SK-N-SH treated with all-trans-retinoic acid at 6 μM for 48 hours (cell line): ENCODE measurements around the gene TLR7.

ENCODE experiments used
- ATAC-seq: fragments of 200-7000 bp; cut with Tn5 transposase; 3 replicates; pipeline ENCODE4 v1.9.1; 2020; ENCODE audit warnings: mild to moderate bottlenecking, moderate library complexity
- ARNTL ChIP-seq: fragments of 450-650 bp; formaldehyde crosslinking; IDR thresholded peaks from 2 replicates; pipeline ENCODE4 v1.5.0; 2020; ENCODE audit warnings: low read depth, mild to moderate bottlenecking, moderate library complexity, borderline replicate concordance
- CSDC2 ChIP-seq: fragments of 250-450 bp; sonication (Bioruptor Pico); IDR thresholded peaks from 2 replicates; pipeline ENCODE4 v1.5.0; 2020; ENCODE audit warnings: mild to moderate bottlenecking, moderate library complexity
- CSRNP3 ChIP-seq: fragments of 250-450 bp; sonication (Bioruptor Pico); IDR thresholded peaks from 2 replicates; pipeline ENCODE4 v1.5.1; 2021; ENCODE audit warnings: mild to moderate bottlenecking, moderate library complexity
- GLIS3 ChIP-seq: fragments of 250-450 bp; sonication (Bioruptor Pico); IDR thresholded peaks from 2 replicates; pipeline ENCODE4 v1.5.0; 2020; ENCODE audit warnings: mild to moderate bottlenecking, moderate library complexity
- ISL1 ChIP-seq: fragments of 250-450 bp; sonication (Bioruptor Pico); IDR thresholded peaks from 2 replicates; pipeline ENCODE4 v2.1.2; 2022; ENCODE audit warnings: mild to moderate bottlenecking, moderate library complexity
- PATZ1 ChIP-seq: fragments of 250-450 bp; sonication (Bioruptor Pico); IDR thresholded peaks from 2 replicates; pipeline ENCODE4 v1.8.0; 2020; ENCODE audit warnings: mild to moderate bottlenecking, moderate library complexity, borderline replicate concordance
- POU6F1 ChIP-seq: fragments of 250-450 bp; sonication (Bioruptor Pico); IDR thresholded peaks from 2 replicates; pipeline ENCODE4 v1.8.0; 2021; ENCODE audit warnings: low read depth, mild to moderate bottlenecking, moderate library complexity, borderline replicate concordance
- PPARA ChIP-seq: fragments of 250-450 bp; sonication (Bioruptor Pico); IDR thresholded peaks from 2 replicates; pipeline ENCODE4 v1.5.0; 2020; ENCODE audit warnings: mild to moderate bottlenecking, borderline replicate concordance
- RARB ChIP-seq: fragments of 250-450 bp; sonication (Bioruptor Pico); IDR thresholded peaks from 2 replicates; pipeline ENCODE4 v1.8.0; 2021; ENCODE audit warnings: mild to moderate bottlenecking, moderate library complexity
- SNAI2 ChIP-seq: fragments of 250-450 bp; sonication (Bioruptor Pico); IDR thresholded peaks from 2 replicates; pipeline ENCODE4 v1.5.0; 2020; ENCODE audit warnings: mild to moderate bottlenecking, moderate library complexity
- TOX ChIP-seq: fragments of 250-450 bp; sonication (Bioruptor Pico); IDR thresholded peaks from 2 replicates; pipeline ENCODE4 v1.8.0; 2021; ENCODE audit warnings: mild to moderate bottlenecking, moderate library complexity, borderline replicate concordance
- TSHZ2 ChIP-seq: fragments of 250-450 bp; sonication (Bioruptor Pico); IDR thresholded peaks from 2 replicates; pipeline ENCODE4 v1.5.0; 2020; ENCODE audit warnings: mild to moderate bottlenecking, moderate library complexity
- ZC3H10 ChIP-seq: fragments of 250-450 bp; sonication (Bioruptor Pico); IDR thresholded peaks from 2 replicates; pipeline ENCODE4 v1.5.1; 2021; ENCODE audit warnings: mild to moderate bottlenecking, moderate library complexity
- ZFP3 ChIP-seq: fragments of 250-450 bp; sonication (Bioruptor Pico); IDR thresholded peaks from 2 replicates; pipeline ENCODE4 v1.5.0; 2020; ENCODE audit warnings: mild to moderate bottlenecking, moderate library complexity
- ZFP30 ChIP-seq: fragments of 450-650 bp; formaldehyde crosslinking; IDR thresholded peaks from 2 replicates; pipeline ENCODE4 v1.5.0; 2022; ENCODE audit warnings: mild to moderate bottlenecking, moderate library complexity
- ZNF565 ChIP-seq: fragments of 450-650 bp; formaldehyde crosslinking; conservative IDR thresholded peaks from 2 replicates; pipeline ENCODE4 v1.5.0; 2020; ENCODE audit warnings: low read depth, mild to moderate bottlenecking, moderate library complexity
- ZNF70 ChIP-seq: fragments of 450-650 bp; formaldehyde crosslinking; IDR thresholded peaks from 2 replicates; pipeline ENCODE4 v1.5.0; 2020; ENCODE audit warnings: mild to moderate bottlenecking, moderate library complexity
- ZNF8 ChIP-seq: fragments of 450-650 bp; formaldehyde crosslinking; IDR thresholded peaks from 2 replicates; pipeline ENCODE4 v1.5.0; 2020; ENCODE audit warnings: mild to moderate bottlenecking, moderate library complexity

The TLR7 gene

GRCh38 chrX:12881914-12882313 lies 15.0 kb downstream of the TLR7 start (continued):
- TF ChIP-seq TSHZ2 (CRISPR knock-in tag) (no peak), ARNTL (CRISPR knock-in tag) (no peak), ZNF8 (no peak), POU6F1 (CRISPR knock-in tag) (no peak), ISL1 (CRISPR knock-in tag) (no peak), RARB (CRISPR knock-in tag) (no peak), TOX (CRISPR knock-in tag) (no peak), ZFP3 (CRISPR knock-in tag) (no peak), ZNF565 (CRISPR knock-in tag) (no peak), ZC3H10 (CRISPR knock-in tag) (no peak), PPARA (no peak)

GRCh38 chrX:12885508-12885907 lies 18.6 kb downstream of the TLR7 start:
- ATAC-seq: no peak
- no peak for TF ChIP-seq ISL1 (CRISPR knock-in tag)
- TF ChIP-seq ZFP3 (CRISPR knock-in tag): no peak
- TF ChIP-seq ZFP30: no peak
- no peak for TF ChIP-seq ZC3H10 (CRISPR knock-in tag)
- no peak for TF ChIP-seq CSDC2 (CRISPR knock-in tag)
- TF ChIP-seq RARB (CRISPR knock-in tag): no peak

GRCh38 chrX:12886545-12886944 lies 19.7 kb downstream of the TLR7 start:
- no peak for ATAC-seq
- TF ChIP-seq SNAI2: no peak
- no peak for TF ChIP-seq ARNTL (CRISPR knock-in tag)
- no peak for TF ChIP-seq ZNF8
- TF ChIP-seq POU6F1 (CRISPR knock-in tag): no peak
- TF ChIP-seq ZC3H10 (CRISPR knock-in tag): no peak

GRCh38 chrX:12887141-12887540 lies 20.3 kb downstream of the TLR7 start:
- no peak for TF ChIP-seq ISL1 (CRISPR knock-in tag)
- TF ChIP-seq ARNTL (CRISPR knock-in tag): no peak
- no peak for TF ChIP-seq TSHZ2 (CRISPR knock-in tag)
- no peak for TF ChIP-seq CSRNP3 (CRISPR knock-in tag)
- TF ChIP-seq ZC3H10 (CRISPR knock-in tag): no peak
- TF ChIP-seq SNAI2: no peak
- TF ChIP-seq ZNF70 (CRISPR knock-in tag): no peak
- no peak for TF ChIP-seq GLIS3 (CRISPR knock-in tag)
- TF ChIP-seq RARB (CRISPR knock-in tag): no peak
- no peak for TF ChIP-seq TOX (CRISPR knock-in tag)
- no peak for TF ChIP-seq PATZ1 (CRISPR knock-in tag)
- TF ChIP-seq CSDC2 (CRISPR knock-in tag): no peak
- no peak for TF ChIP-seq POU6F1 (CRISPR knock-in tag)
- ATAC-seq: no peak
